ACHN (cell line): Measurements from ENCODE around the gene SYNDIG1L.
"Not testable (repeated sequence)": the region's sequence is repeated elsewhere in the genome, so short reads cannot be mapped to it uniquely, and the experiment has no call there.

Experiments used
- DNase-seq: peaks from one replicate; pipeline ENCODE4 v3.0.0-alpha.2; 2015
- in situ Hi-C: cut with HindIII; loops from 2 replicates; pipeline ENCODE4 v1.10.0; 2017; ENCODE audit warnings: low sequenced_read_pairs, low pct_ligation_motif_present, low pct_unique_long_range_greater_than_20kb

Gene SYNDIG1L

DNA sequence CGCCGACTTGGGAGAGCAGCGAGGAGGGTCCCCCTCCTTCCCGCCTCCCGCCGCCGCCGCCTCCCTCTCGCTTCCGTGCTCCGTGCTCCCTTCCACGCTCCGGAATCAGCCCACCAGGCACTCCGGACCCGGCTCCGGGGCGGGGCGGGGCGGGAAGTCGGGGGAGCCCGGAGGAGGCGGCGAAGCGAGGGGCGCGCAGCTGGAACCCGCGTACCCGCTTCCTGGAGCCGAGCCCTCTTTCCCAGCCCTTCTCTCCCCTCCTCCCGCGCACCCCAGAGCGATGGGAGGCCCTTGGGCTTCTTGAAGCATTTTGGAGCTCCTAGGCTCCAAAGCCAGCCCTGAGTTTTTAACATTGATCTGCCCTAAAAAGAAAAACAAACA lies at the start of gene SYNDIG1L:
Gene SYNDIG1L, minus strand, starts transcription at position 9 of the 381 bp plus-strand sequence. CDS start 16,466 bp downstream, outside the sequence.
- no peak for DNase-seq
- in situ Hi-C loops, result no loop called here

DNA sequence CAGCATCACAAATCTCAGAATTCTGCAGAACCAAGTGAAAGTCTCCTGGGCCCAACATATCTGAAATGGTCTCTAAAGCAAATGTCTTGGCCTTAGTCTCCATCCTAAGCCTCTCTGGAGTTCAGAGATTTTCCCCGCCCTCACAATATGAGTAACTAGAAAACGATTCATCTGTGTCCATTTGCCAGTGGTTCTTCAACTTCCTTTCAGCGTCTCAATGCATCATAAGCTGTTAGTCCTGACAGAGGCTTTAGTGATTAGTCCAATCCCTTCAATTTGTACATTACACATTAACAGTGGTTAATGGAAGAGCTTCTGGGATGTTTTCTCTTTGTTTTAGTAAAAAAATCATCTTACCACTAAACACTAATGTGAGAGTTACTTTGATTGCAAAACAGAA lies 49.7 kb upstream of the SYNDIG1L start:
- in situ Hi-C loops, result no loop called here
- peak; percentile 49 for DNase-seq

DNA sequence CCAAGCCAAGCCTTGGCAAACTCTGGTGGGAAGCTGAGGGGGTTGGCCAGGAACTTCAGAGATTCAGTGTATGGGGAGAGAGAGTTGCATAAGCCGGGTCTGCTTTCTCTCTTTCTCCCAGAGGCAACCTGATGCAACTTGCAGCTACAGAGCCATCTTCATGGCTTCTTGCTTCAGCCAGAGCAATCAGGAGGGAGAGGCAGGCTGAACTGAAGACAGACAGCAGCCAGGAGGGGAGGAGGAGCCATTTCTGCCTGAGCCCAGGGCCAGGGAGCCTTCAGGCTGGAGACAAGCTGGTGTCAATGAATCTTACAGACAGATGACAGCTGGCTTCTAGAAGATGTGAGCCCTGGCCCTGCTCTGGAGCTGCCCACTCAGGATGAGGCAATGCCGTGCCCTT lies 48.4 kb upstream of the SYNDIG1L start:
- in situ Hi-C loops, result no loop called here
- no peak for DNase-seq

DNA sequence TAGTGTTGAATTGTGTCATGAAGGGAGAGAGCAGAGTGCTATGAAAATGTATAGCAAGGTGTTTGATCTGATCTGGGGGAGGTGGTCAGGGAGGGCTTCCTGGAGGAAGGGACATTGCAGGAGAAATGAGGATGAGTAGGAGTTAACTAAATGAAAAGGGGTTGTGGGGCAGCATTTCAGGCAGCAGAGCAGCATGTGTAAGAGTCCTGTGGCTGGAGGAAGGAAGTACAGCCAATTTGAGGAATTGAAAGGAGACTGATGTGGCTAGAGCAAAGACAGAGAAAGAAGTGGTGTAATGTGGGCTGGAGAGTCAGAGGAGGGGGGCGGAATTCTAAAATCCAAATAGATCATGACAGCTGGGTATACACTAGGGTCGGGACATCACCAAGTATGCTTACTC lies 46.6 kb upstream of the SYNDIG1L start:
- no peak for DNase-seq
- in situ Hi-C loops, result no loop called here

DNA sequence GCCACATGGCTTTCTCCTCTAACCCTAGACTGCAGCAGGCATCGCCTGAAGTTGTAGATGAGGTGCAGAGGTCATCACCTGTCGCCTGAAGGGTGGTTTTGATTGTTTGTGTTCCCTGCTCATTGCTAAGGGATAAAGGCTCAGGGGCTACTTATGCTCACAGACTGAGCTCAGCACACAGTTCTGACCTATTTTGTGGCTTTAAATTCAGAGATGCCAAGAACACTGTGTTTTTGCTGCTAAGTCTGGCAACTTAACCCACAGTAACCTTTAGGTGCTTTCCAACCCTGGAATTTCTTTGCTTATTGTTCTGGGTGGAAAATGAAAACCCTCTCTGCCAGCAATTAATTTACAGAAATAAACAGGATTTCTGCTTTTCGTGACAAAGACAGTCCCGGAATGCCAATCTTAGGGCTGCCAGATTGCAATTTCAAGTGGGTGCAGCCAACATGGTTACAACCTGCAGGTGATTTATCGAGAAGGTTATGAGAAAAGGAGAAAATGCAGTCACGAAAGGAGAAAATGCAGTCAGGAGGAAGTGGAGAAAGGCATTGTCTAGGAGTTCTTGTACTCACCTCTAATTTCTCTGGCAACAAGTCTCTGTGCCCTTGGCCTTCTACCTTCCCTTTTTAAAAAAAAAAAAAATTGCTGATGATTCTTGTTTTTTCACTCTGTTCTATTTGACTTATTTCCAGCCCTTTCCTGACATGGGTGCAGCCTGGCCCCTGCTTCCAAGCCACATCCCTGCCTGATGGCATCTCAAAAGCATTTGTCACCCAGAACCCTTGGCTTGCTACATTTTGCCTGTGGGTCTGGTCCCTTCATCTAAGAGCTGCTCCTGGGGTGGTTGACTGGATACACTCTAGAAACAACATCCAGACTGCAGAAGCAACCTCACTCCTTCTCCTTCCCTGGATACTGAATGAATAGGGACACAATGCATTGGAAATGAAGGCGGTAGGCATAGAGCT lies 43.8 kb upstream of the SYNDIG1L start:
- no peak for DNase-seq
- in situ Hi-C loops, result no loop called here

DNA sequence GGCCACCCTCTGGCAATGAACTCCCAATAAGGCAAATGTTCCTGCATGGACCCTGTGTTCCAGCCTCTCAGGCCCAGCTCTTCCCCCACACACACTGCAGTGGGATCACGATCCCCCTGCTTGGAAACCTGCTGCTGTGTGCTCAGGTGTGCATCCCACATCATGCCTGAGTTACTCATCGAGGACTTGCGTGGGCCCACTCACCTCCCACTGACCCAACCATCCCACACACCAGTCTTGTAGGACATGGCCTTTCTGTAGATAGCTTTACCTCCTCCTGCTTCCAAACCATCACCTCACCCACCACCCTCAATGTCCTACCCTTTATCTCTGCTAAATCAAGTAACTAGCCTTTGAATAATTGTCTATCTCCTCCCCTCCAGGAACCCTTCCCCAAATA lies 42.5 kb upstream of the SYNDIG1L start:
- no peak for DNase-seq
- in situ Hi-C loops, result no loop called here

DNA sequence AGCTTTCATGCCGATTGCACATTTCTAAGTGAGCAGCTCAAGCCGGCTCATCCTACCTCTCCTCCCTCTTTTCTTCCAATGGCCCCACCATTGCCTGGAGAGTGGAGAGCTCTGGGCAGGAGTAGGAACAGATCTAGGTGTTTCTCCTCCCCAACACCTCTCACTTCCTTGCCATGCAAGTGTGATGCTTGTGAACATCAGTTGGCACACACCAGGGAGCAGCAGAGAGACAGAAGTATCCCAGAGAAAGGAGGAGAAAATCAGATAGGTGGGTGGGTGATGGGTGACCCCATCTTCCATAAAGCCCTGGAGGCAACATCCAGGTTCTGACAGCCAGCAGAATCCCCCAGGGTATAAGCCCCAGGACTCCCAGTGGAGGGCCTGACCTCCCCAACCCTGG lies 39.3 kb upstream of the SYNDIG1L start:
- no peak for DNase-seq
- in situ Hi-C loops, result no loop called here

DNA sequence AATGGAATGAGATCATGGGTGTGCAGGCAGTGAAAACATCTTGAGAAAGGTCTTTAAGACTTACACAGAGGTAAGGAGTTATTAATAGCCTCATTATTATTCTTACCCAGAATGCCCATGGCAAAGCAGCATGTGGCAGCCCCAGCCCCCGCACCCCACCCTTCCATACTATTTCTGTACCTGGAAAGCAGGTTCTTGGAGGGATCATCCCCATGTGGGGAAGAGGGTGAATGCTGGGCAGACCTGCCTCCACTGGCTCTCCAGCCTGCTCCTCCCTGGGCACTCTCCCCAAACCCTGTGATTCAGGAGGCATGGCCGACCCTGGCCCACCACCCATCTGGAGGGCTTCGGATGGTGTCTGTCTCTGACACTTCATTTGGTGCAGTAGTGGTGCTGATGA lies 38.8 kb upstream of the SYNDIG1L start:
- in situ Hi-C loops, result no loop called here
- DNase-seq, result no peak

DNA sequence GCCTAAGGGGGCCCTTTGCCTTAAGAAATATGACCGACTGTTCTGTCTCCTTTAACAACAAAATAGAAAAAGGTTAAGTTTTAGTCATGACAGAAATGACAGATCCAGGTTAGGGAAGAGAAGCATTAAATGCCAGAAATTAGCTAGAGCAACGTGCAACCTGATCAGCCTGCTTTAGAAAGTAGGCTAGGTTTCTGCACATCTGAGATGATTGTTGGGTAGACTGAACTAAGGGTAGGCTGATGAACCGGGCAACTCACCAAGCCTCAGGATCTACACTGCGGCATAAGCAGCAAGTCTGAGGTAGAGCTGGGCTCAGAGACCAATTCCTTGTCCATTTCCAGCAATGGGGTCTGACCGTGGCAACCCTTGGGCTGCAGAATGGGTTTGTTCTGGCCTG lies 37.7 kb upstream of the SYNDIG1L start:
- DNase-seq, result no peak
- in situ Hi-C loops, result no loop called here

DNA sequence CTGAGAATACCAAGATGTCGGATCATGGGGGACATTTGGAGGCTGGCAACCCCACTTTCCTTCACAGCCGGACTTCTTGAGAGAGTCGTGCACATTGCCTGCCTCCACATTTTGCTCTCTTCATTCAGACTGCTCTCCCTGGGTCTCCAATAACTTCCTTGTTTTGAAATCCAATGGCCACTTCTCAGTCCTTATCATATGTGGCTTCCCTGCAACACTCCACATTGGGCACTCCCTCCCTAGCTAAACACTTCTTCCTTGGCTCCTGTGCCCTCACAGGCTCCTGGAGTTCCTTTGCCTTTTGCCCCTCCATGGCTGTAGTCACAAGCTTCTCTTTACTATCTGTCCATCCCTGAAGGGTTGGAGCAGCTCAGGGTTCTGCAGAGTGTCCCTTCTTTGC lies 37.0 kb upstream of the SYNDIG1L start:
- in situ Hi-C loops, result no loop called here
- no peak for DNase-seq

DNA sequence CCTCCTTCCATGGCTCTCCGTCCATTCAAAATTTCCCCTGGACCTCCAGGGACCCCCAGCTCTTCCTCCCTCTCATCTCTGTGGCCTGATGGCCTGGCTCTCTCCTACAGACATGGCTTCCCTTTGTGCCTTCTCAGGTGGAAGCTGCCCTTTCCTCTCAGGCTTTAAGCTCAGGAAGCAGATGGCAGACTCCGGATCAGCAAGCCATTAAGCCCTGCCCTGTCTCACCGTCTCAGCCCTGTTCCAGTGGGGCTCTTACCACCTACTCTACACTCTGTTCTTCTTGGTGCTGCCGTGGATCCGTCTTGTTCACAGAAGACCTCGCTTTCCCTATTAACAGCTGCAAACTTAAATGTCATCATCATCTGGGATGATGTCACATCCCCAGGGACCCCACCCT lies 34.0 kb upstream of the SYNDIG1L start:
- no peak for DNase-seq
- in situ Hi-C loops, result no loop called here

DNA sequence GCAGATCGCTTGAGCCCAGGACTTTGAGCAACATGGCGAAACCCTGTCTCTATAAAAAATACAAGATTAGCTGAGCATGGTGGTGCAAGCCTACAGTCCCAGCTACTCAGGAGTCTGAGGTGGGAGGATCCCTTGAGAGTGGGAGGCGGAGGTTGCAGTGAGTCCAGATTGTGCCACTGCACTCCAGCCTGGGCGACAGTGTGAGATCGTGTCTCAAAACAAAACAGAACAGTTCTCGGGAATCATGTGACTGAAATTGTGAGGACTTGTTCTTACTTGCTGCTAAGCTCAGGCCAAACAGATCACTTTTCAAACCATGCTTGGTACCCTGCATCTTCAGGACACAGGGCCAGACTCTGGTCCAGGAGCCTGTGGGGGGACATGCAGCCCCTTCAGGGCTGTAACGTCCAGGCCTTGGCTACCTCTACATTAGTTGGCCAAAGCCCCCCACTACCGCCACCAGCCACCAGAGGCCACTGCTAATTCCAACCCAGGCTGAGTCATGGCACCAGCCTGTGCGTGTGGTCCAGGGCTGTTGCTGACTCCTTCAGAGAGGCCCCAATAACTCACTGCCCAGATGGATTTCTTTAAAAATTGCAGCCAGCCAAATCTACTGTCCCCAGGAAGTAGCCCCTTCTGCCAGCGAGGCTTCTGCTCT lies 33.4 kb upstream of the SYNDIG1L start:
- in situ Hi-C loops, result no loop called here
- peak; percentile 57 for DNase-seq

DNA sequence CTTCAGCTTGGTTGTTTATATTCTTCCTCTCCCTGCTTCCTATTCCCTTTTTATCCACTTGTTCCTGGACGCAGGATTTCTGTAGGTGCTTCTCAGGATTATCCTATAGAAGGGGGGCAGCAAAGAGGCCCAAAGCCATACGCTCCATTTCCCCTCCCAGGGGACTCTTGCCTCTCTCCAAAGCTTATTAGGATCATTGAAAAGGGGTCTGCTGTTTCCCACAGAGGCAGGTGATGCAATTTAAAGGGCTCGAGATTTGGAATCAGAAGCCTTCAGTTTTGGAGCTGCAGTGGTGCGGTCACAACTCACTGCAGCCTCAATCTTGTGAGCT lies 31.5 kb upstream of the SYNDIG1L start:
- DNase-seq, result no peak
- in situ Hi-C loops, result no loop called here

DNA sequence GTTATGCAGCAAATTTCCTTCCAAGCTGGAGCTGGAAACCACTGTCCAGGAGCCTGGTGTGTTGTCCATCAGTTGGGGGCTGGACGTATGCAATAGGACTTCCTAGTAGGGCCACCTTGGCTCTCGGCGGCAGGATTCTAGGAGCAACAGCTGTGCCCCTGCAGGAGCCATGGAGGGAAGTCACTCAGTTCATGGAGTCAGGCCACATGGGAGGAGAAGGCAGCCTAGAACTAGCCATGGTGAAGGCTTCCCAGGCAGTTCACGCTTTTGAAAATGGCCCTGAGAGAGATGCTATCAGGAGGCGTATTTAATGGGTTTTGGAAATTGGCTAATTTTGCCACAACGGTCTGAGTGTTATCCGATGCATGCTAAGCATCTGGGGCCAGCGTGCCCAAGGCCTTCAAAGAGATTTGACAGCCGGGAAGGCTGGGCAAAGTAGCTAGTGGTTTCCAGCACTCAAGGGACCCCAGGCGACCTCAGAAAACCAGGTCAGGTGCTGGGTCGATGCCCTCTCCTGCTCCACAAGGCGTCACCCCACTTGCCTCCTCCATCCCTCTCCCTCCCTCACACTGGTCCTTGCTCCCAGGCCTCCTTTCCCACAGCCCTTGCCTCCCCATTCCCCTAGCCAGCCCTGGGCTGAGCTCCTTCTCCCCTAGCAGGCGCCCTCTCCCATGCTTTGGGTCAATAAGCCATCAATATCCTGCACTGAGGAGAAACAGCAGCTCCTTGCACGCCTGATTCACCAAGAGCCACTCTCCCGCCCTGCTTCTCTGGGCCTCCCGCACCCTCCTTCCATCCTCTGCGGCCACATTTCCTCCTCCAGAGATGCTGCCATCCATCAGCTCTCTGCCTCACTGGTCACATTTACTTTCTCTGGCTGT lies 30.9 kb upstream of the SYNDIG1L start:
- in situ Hi-C loops, result no loop called here
- no peak for DNase-seq

DNA sequence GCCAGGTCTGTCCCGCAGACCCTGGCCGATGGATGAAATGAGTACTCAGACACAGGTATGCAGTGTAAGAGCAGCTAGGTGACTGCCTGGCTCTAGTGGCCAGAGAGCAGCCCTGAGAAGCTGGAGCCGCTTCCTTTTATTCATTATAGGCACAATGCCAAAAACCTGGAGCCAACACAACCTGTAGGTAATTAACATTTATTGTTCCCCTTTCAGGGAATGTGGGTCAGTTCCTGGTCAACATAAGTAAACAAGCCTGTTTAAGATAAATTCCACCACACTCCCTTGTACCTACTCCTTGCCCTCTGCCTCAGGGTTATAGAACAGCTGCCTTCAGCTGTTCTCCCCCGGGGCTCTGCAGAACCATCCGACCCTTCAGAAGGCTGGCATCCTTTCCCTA lies 28.4 kb upstream of the SYNDIG1L start:
- DNase-seq, in situ Hi-C loops: not testable (repeated sequence)

DNA sequence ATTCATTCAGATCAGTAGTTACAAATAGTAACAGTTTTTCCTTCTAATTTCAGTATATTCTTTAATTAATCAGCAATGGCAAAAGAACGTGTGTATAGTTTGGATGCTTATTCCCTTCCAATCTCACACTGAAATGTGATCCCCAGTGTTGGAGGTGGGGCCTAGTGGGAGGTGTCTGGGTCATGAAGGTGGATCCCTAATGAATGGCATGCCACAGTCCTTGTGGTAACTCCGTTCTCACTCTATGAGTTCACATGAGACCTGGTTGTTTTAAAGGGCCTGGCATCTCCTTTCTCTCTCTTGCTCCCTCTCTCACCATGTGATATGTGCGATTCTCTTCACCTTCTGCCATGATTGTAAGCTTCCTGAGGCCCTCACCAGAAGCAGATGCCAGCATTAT lies 18.9 kb upstream of the SYNDIG1L start:
- DNase-seq, result no peak
- in situ Hi-C loops, result no loop called here

DNA sequence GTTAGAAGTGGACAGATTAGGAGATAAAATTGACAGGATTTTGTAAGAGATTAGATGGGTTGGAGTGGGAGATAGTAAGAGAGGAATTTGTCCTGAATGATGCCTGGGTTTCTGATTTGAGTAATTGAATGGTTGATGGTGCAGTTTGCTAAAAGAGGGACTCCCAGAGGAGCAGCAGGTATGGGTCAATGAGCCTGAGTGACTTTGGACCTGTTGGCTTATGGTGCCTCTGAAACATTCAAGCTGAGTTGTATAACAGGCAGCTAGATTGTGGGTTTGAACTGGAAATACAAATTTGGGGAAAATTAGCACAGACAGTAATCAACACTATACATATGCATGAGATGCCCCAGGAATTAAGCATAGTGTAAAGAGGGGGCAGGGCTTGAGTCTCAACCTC lies 16.7 kb upstream of the SYNDIG1L start:
- DNase-seq, result no peak
- in situ Hi-C loops, result no loop called here

DNA sequence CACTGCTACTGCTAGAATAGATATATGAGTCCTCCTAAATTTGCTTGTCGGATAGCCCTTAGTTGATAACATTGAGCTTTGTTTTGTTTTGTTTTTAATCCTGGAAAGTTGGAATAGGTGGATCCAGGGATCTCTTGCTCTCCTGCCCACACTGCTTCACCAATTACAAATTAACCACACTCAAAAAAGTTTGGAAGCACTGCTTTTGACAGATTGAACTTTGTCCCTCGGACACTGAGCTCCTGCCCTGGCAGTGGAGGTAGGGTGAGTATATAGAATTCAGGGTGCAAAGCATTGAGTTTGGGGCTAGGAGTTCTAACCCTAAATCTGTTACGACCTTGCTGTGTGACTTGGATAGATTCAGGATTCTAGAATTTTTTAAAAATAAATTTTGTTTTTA lies 15.1 kb upstream of the SYNDIG1L start:
- DNase-seq, result no peak
- in situ Hi-C loops, result no loop called here

DNA sequence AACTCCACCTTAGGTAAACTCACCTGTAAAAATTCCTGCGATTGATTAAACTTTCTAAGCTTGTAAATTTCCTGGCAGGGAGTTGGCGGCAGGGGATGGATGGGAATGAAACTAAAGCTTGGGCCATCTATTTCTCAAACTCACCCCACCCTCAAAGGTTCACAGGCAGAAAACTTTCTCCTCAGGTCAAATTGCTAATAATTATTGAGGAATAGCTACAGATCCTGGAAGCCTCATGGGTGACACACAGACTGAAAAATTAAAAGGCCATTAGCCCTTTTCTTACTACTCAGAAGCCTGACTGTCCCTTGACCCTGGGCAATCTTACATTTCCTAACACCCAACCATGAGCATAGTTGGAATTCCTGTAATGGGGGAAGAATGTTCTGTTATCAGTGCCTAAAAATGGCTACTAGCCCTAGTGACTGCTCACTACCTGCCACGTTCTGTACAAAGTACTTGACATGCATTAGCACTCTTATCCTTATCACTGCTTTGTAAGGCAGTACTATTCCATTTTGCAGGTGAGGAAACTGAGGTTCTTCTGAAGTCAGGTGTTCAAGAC lies 12.4 kb upstream of the SYNDIG1L start:
- in situ Hi-C loops, result no loop called here
- no peak for DNase-seq
